HepG2 (cell line): ENCODE data around the gene SLX4. TPM values are rescaled to one million over a fixed set of nuclear protein-coding genes. Genes with fewer than 3 reads are reported as not detected.

ENCODE experiments used
- ARID4A ChIP-seq: sonication (generic); formaldehyde crosslinking; IDR thresholded peaks from 2 replicates; pipeline ENCODE4 v1.5.0; 2020; ENCODE audit warnings: mild to moderate bottlenecking, missing genetic modification reagents, borderline replicate concordance
- ATF6 ChIP-seq: sonication (generic); formaldehyde crosslinking; conservative IDR thresholded peaks from 2 replicates; pipeline ENCODE4 v1.4.0; 2020; ENCODE audit warnings: missing genetic modification reagents
- ATF7-NPFF ChIP-seq: sonication (generic); formaldehyde crosslinking; IDR thresholded peaks from 2 replicates; pipeline ENCODE4 v1.8.1; 2023; ENCODE audit warnings: mild to moderate bottlenecking, low read depth, missing genetic modification reagents, moderate library complexity
- FLYWCH1 ChIP-seq: sonication (generic); formaldehyde crosslinking; IDR thresholded peaks from 2 replicates; pipeline ENCODE4 v1.8.1; 2023; ENCODE audit warnings: mild to moderate bottlenecking, missing genetic modification reagents
- GABPA ChIP-seq, 2 experiments: IDR thresholded peaks; 2 replicates each; pipeline ENCODE4 v1.6.1; 2011 to 2016; ENCODE audit warnings: low read depth in 2 of 2, low read length in 1 of 2, missing biosample characterization in 1 of 2, missing genetic modification characterization in 1 of 2
- HDAC2 ChIP-seq: sonication (generic); formaldehyde crosslinking; IDR thresholded peaks from 2 replicates; pipeline ENCODE4 v1.4.0; 2020; ENCODE audit warnings: missing genetic modification reagents
- JUN ChIP-seq: sonication (generic); formaldehyde crosslinking; IDR thresholded peaks from 2 replicates; pipeline ENCODE4 v1.4.0; 2020; ENCODE audit warnings: mild to moderate bottlenecking, missing genetic modification reagents
- MED1 ChIP-seq: sonication (generic); formaldehyde crosslinking; IDR thresholded peaks from 2 replicates; pipeline ENCODE4 v1.4.0; 2020; ENCODE audit warnings: missing genetic modification reagents
- RORA ChIP-seq: sonication (generic); formaldehyde crosslinking; IDR thresholded peaks from 2 replicates; pipeline ENCODE4 v1.5.0; 2020; ENCODE audit warnings: mild to moderate bottlenecking, missing genetic modification reagents, moderate library complexity
- SMAD1 ChIP-seq: sonication (generic); formaldehyde crosslinking; IDR thresholded peaks from 2 replicates; pipeline ENCODE4 v1.4.0; 2020; ENCODE audit warnings: missing genetic modification reagents, low read depth, mild to moderate bottlenecking, borderline replicate concordance
- SRF ChIP-seq: IDR thresholded peaks from 2 replicates; pipeline ENCODE4 v1.6.1; 2011; ENCODE audit warnings: mild to moderate bottlenecking, low read depth, low read length, moderate library complexity
- STAG1 ChIP-seq: sonication (generic); formaldehyde crosslinking; IDR thresholded peaks from 2 replicates; pipeline ENCODE4 v1.4.0; 2020; ENCODE audit warnings: missing genetic modification reagents
- TFDP1 ChIP-seq: IDR thresholded peaks from 2 replicates; pipeline ENCODE4 v1.6.1; 2016; ENCODE audit warnings: missing compliant biosample characterization, missing genetic modification reagents, borderline replicate concordance
- TIGD3 ChIP-seq: sonication (generic); formaldehyde crosslinking; IDR thresholded peaks from 2 replicates; pipeline ENCODE4 v1.5.1; 2020; ENCODE audit warnings: mild to moderate bottlenecking, missing genetic modification reagents, borderline replicate concordance
- TP53 ChIP-seq: sonication (generic); formaldehyde crosslinking; conservative IDR thresholded peaks from 2 replicates; pipeline ENCODE4 v1.4.0; 2020; ENCODE audit warnings: missing genetic modification reagents
- ZFP36L1 ChIP-seq: sonication (generic); formaldehyde crosslinking; IDR thresholded peaks from 2 replicates; pipeline ENCODE4 v1.8.0; 2022; ENCODE audit warnings: mild to moderate bottlenecking, missing genetic modification reagents, moderate library complexity
- ZNF652 ChIP-seq: IDR thresholded peaks from 2 replicates; pipeline ENCODE4 v1.6.1; 2016; ENCODE audit warnings: low read depth, borderline replicate concordance
- ZNF709 ChIP-seq: sonication (generic); formaldehyde crosslinking; IDR thresholded peaks from 2 replicates; pipeline ENCODE4 v1.5.0; 2020; ENCODE audit warnings: mild to moderate bottlenecking, missing genetic modification reagents
- ZNF772 ChIP-seq: sonication (generic); formaldehyde crosslinking; IDR thresholded peaks from 2 replicates; pipeline ENCODE4 v1.5.0; 2020; ENCODE audit warnings: mild to moderate bottlenecking, missing genetic modification reagents
- ZNF782 ChIP-seq: sonication (generic); formaldehyde crosslinking; IDR thresholded peaks from 2 replicates; pipeline ENCODE4 v1.4.0; 2020; ENCODE audit warnings: missing genetic modification reagents, mild to moderate bottlenecking, borderline replicate concordance
- ZSCAN5A ChIP-seq: sonication (generic); formaldehyde crosslinking; IDR thresholded peaks from 2 replicates; pipeline ENCODE4 v1.8.0; 2022; ENCODE audit warnings: mild to moderate bottlenecking, missing genetic modification reagents, borderline replicate concordance
- polyA plus RNA-seq, 8 experiments: library from polyadenylated mRNA; depleted of rRNA in 3 of 8; stranded (reverse) in 7 of 8; unstranded in 1 of 8; fragments of >200 nt; fragmentation: Illumina TruSeq in 4 of 8; extraction: Trizol in 4 of 8; gene quantifications; 2 replicates each; pipeline versions ENCODE4 v1.2.1 to v1.2.3, GENCODE V29; 2011 to 2016; ENCODE audit warnings: low read depth in 4 of 8, missing spikeins in 1 of 8, mixed read lengths in 1 of 8; ENCODE audit not compliant: insufficient read depth in 1 of 8
- total RNA-seq, 5 experiments: library from RNA; depleted of rRNA; stranded (reverse); fragments of >200 nt; fragmentation: Illumina TruSeq; extraction: Trizol; gene quantifications; 2 replicates each; pipeline ENCODE4 v1.2.3, GENCODE V29; 2016; ENCODE audit warnings: low read depth in 1 of 5

Gene SLX4
- total and polyA plus RNA-seq, 2 of the 13 experiments (the other 11 are each of a cell fraction or from before 2014, with no cell fraction given), result 1.1 to 3.6 TPM

- TF ChIP-seq SRF (no peak), RORA (no peak), ZSCAN5A (CRISPR knock-in tag) (no peak), JUN (CRISPR knock-in tag) (no peak), ARID4A (CRISPR knock-in tag) (no peak; the same call in 1 of the 2 replicates), HDAC2 (CRISPR knock-in tag) (peak; percentile 61; the same call in 1 of the 2 replicates), ZNF709 (no peak), ZNF772 (0 out of 2 replicates have a peak, but pooled peaks have one; percentile 39), GABPA (IDR thresholded peaks at IDR 0.05; ENCODE audit: low read depth, low read length) (no peak), GABPA (CRISPR knock-in tag; IDR thresholded peaks at IDR 0.05; ENCODE audit: low read depth) (peak; percentile 44; the same call in 1 of the 2 replicates), ATF6 (no peak), ZFP36L1 (CRISPR knock-in tag) (no peak), TFDP1 (CRISPR knock-in tag) (no peak), TP53 (CRISPR knock-in tag) (no peak), ZNF652 (no peak), SMAD1 (CRISPR knock-in tag) (no peak), STAG1 (CRISPR knock-in tag) (peak; percentile 13), ZNF782 (CRISPR knock-in tag) (no peak), MED1 (CRISPR knock-in tag) (peak; percentile 58; the same call in 1 of the 2 replicates), TIGD3 (CRISPR knock-in tag) (no peak), FLYWCH1 (no peak), ATF7-NPFF (CRISPR knock-in tag) (no peak)
These were observed 28.8 kb upstream of the SLX4 start (continued) for GRCh38 chr16:3640207-3640606.
